Endothelial cell of umbilical vein (primary cell): ENCODE results near the gene SLC22A23. TPM values are rescaled to one million over a fixed set of nuclear protein-coding genes. Genes with fewer than 3 reads are reported as not detected.

Source experiments
- BruUV-seq: library from RNA; stranded (reverse); fragments of 400-500 nt; replicated peaks from 2 replicates; lab custom pipeline; 2021; lab: Mats Ljungman, UMichigan
- CTCF ChIA-PET: fragments of 300-600, 350-600 bp; sonication (Branson Sonifier 250); formaldehyde crosslinking; loops from one replicate; lab custom pipeline; 2021; ENCODE audit warnings: antibody characterized with exemption, inconsistent platforms; lab: Charles Lee
- POLR2A ChIA-PET: fragments of 300-600, 350-600 bp; sonication (Branson Sonifier 250); formaldehyde crosslinking; loops from one replicate; lab custom pipeline; 2021; ENCODE audit warnings: antibody characterized with exemption, inconsistent platforms; lab: Charles Lee
- DNase-seq: peaks from one replicate; pipeline ENCODE4 v3.0.0-alpha.2; 2011; ENCODE audit warnings: low read depth, low spot score
- FAIRE-seq: peaks from 2 replicates; lab custom pipeline; 2011; peaks lifted over from hg19 to GRCh38; lab: Jason Lieb, UNC
- H2AFZ ChIP-seq: 2 replicates; pipeline ENCODE4 v1.6.0; 2012; ENCODE audit warnings: low read depth, low read length, control low read depth, inconsistent platforms
- H3K27ac ChIP-seq: 2 replicates; pipeline ENCODE4 v1.5.1; 2011; ENCODE audit warnings: low read depth, mild to moderate bottlenecking, control low read depth, low read length, moderate library complexity; ENCODE audit not compliant: insufficient read depth
- H3K27me3 ChIP-seq, 2 experiments: 2 replicates each; pipeline versions ENCODE4 v1.6.0 to v1.6.1; 2011; ENCODE audit warnings: low read length in 2 of 2, mixed read lengths in 1 of 2; ENCODE audit not compliant: control insufficient read depth in 2 of 2, insufficient read depth in 2 of 2
- H3K36me3 ChIP-seq, 2 experiments: 2 replicates in 1 of 2; 3 replicates in 1 of 2; pipeline ENCODE4 v1.5.1; 2011; ENCODE audit warnings: low read length in 2 of 2, mild to moderate bottlenecking in 1 of 2, moderate library complexity in 1 of 2; ENCODE audit not compliant: control insufficient read depth in 2 of 2, insufficient read depth in 2 of 2; ENCODE audit errors: extremely low read depth in 1 of 2
- H3K4me1 ChIP-seq: 3 replicates; pipeline ENCODE4 v1.5.1; 2011; ENCODE audit warnings: mild to moderate bottlenecking, low read length; ENCODE audit not compliant: control insufficient read depth, insufficient read depth; ENCODE audit errors: extremely low read depth
- H3K4me2 ChIP-seq: 2 replicates; pipeline ENCODE4 v1.6.1; 2011; ENCODE audit warnings: low read length, control low read depth, mixed read lengths; ENCODE audit not compliant: insufficient read depth
- H3K4me3 ChIP-seq, 3 experiments: fragments of 200-600 bp in 1 of 3; sonication (generic), shearing (Covaris generic) in 1 of 3; replicated peaks in 1 of 3; 2 replicates each; pipeline ENCODE4 v1.5.1; 2011 to 2016; ENCODE audit warnings: control low read depth in 3 of 3, low read length in 3 of 3, mild to moderate bottlenecking in 2 of 3, inconsistent platforms in 1 of 3, low read depth in 1 of 3, moderate library complexity in 1 of 3; ENCODE audit not compliant: insufficient read depth in 1 of 3
- H3K79me2 ChIP-seq: 2 replicates; pipeline ENCODE4 v1.6.0; 2012; ENCODE audit warnings: low read length, inconsistent platforms; ENCODE audit not compliant: control insufficient read depth, insufficient read depth
- H3K9ac ChIP-seq: replicated peaks from 2 replicates; pipeline ENCODE3; 2011; ENCODE audit warnings: low read length, control low read depth; ENCODE audit not compliant: insufficient read depth; ENCODE audit errors: extremely low read depth
- H3K9me1 ChIP-seq: replicated peaks from 3 replicates; pipeline ENCODE4 v1.6.0; 2011; ENCODE audit warnings: mild to moderate bottlenecking, low read length; ENCODE audit not compliant: control insufficient read depth, insufficient read depth; ENCODE audit errors: extremely low read depth
- H3K9me3 ChIP-seq: replicated peaks from 2 replicates; pipeline ENCODE4 v1.5.1; 2012; ENCODE audit warnings: low read length, inconsistent platforms; ENCODE audit not compliant: control insufficient read depth, insufficient read depth
- H4K20me1 ChIP-seq: replicated peaks from 2 replicates; pipeline ENCODE3; 2011; ENCODE audit warnings: mild to moderate bottlenecking, low read length; ENCODE audit not compliant: control insufficient read depth, insufficient read depth; ENCODE audit errors: extremely low read depth
- CTCF ChIP-seq, 2 donors: IDR thresholded peaks; 1 replicate in 1 of 2; 2 replicates in 1 of 2; pipeline ENCODE4 v1.5.1; 2011; ENCODE audit warnings: low read length in 2 of 2, mild to moderate bottlenecking in 2 of 2, moderate library complexity in 2 of 2, control low read depth in 1 of 2, inconsistent platforms in 1 of 2, low read depth in 1 of 2; ENCODE audit not compliant: insufficient read depth in 1 of 2; ENCODE audit errors: extremely low read depth in 1 of 2
- EZH2 ChIP-seq: IDR thresholded peaks from 2 replicates; pipeline ENCODE4 v1.6.1; 2012; ENCODE audit warnings: borderline replicate concordance, low read depth, mild to moderate bottlenecking, moderate library complexity, low read length, inconsistent platforms; ENCODE audit not compliant: severe bottlenecking
- FOS ChIP-seq: IDR thresholded peaks from 2 replicates; pipeline ENCODE4 v1.6.1; 2011; ENCODE audit warnings: mild to moderate bottlenecking, low read length, moderate library complexity, borderline replicate concordance; ENCODE audit not compliant: insufficient read depth
- GATA2 ChIP-seq: IDR thresholded peaks from 2 replicates; pipeline ENCODE4 v1.7.0; 2011; ENCODE audit warnings: low read depth, mild to moderate bottlenecking, moderate library complexity, mixed read lengths, low read length; ENCODE audit not compliant: insufficient read length, insufficient read depth
- JUN ChIP-seq: IDR thresholded peaks from 2 replicates; pipeline ENCODE4 v1.6.1; 2011; ENCODE audit warnings: borderline replicate concordance, low read depth; ENCODE audit not compliant: insufficient read length, insufficient read depth
- MAX ChIP-seq: IDR thresholded peaks from 2 replicates; pipeline ENCODE4 v1.6.1; 2011; ENCODE audit not compliant: insufficient read depth, insufficient read length
- MYC ChIP-seq: IDR thresholded peaks from one replicate; pipeline ENCODE4 v1.6.1; 2011; ENCODE audit warnings: mild to moderate bottlenecking, low read depth, low read length
- POLR2A ChIP-seq: IDR thresholded peaks from 2 replicates; pipeline ENCODE4 v1.6.1; 2012; ENCODE audit warnings: low read depth, mild to moderate bottlenecking, control low read depth, low read length
- POLR2AphosphoS5 ChIP-seq: IDR thresholded peaks from 2 replicates; pipeline ENCODE4 v1.6.1; 2012; ENCODE audit warnings: low read depth, mild to moderate bottlenecking, control low read depth, low read length, moderate library complexity; ENCODE audit not compliant: insufficient read depth
- dilution Hi-C: fragments of 300-500 bp; cut with MboI; formaldehyde crosslinking; loops from one replicate; pipeline ENCODE4 v1.15.0; 2019; ENCODE audit warnings: low sequenced_read_pairs; ENCODE audit not compliant: extremely low pct_ligation_motif_present
- intact Hi-C: fragments of 100-400 bp; cut with micrococcal nuclease; formaldehyde crosslinking; loops from one replicate; pipeline ENCODE4 v1.10.0; 2022
- polyA plus RNA-seq, 4 experiments: library from polyadenylated mRNA; depleted of rRNA in 3 of 4; stranded (reverse) in 3 of 4; unstranded in 1 of 4; fragments of >200 nt; gene quantifications; 2 replicates each; pipeline versions ENCODE4 v1.2.1 to v1.2.3, GENCODE V29; 2011 to 2012; ENCODE audit warnings: missing spikeins in 1 of 4
- total RNA-seq: library from RNA; stranded (reverse); gene quantifications from 2 replicates; pipeline ENCODE4 v1.2.3, GENCODE V29; 2021

SLC22A23 gene
- total and polyA plus RNA-seq, 2 donors (not counting 3 experiments of a cell fraction or from before 2014, with no cell fraction given): 4.2 to 14.3 TPM

GRCh38 chr6:3310703-3311102, 146.1 kb downstream of the SLC22A23 start:
- no peak overlapping the region for H3K4me2 ChIP-seq
- H3K4me1 ChIP-seq: no peaks in the 10 kb centered on the region
- no peak overlapping the region for H2AFZ ChIP-seq
- ChIA-PET CTCF (interaction anchor here (1.4 kb wide), 1 partner anchor 12 kb away, joined by 5 read pairs; no protein-coding TSS in a partner anchor), POLR2A (no interaction called here)
- H3K4me3 ChIP-seq: no peak overlapping the region
- H3K79me2 ChIP-seq: no peaks in the 10 kb centered on the region
- H3K9me3 ChIP-seq: no peaks in the 10 kb centered on the region
- intact Hi-C loops: no loop called here
- TF ChIP-seq POLR2AphosphoS5 (no peak), POLR2A (no peak)
- dilution Hi-C loops: no loop called here
- H3K9ac ChIP-seq: no peak overlapping the region
- H3K36me3 ChIP-seq: peaks cover 0 to 1% of the 10 kb centered on the region in 2 experiments
- H3K9me1 ChIP-seq: no peaks in the 10 kb centered on the region
- H4K20me1 ChIP-seq: no peaks in the 10 kb centered on the region
- BruUV-seq: no TSS peak
- DNase-seq (no peak), FAIRE-seq (no peak)
- H3K27me3 ChIP-seq: no peaks in the 10 kb centered on the region
- no peak overlapping the region for H3K27ac ChIP-seq

GRCh38 chr6:3310051-3310448, 146.8 kb downstream of the SLC22A23 start:
- Histone ChIP-seq H3K9me1 (no peaks in the 10 kb centered on the region), H3K4me3 (no peak overlapping the region), H3K79me2 (no peaks in the 10 kb centered on the region), H3K9me3 (no peaks in the 10 kb centered on the region), H3K27ac (no peak overlapping the region), H2AFZ (no peak overlapping the region), H3K27me3 (no peaks in the 10 kb centered on the region), H3K4me1 (no peaks in the 10 kb centered on the region), H3K36me3 (peaks cover 0 to 1% of the 10 kb centered on the region in 2 experiments), H4K20me1 (no peaks in the 10 kb centered on the region), H3K9ac (no peak overlapping the region), H3K4me2 (no peak overlapping the region)
- no TSS peak for BruUV-seq
- dilution Hi-C loops (no loop called here), intact Hi-C loops (no loop called here)
- no peak for FAIRE-seq
- CTCF ChIA-PET: interaction anchor here (1.1 kb wide), 1 partner anchor 101 kb away, joined by 4 read pairs; no protein-coding TSS in a partner anchor
- DNase-seq: no peak
- TF ChIP-seq MAX (no peak), MYC (no peak), FOS (no peak), POLR2AphosphoS5 (no peak), POLR2A (no peak), CTCF (IDR thresholded peaks at IDR 0.05; ENCODE audit: extremely low read depth in 1 of 2, insufficient read depth in 1 of 2, low read depth in 1 of 2, low read length in 2 of 2) (no peak), JUN (no peak), EZH2 (no peak), GATA2 (no peak)
- POLR2A ChIA-PET: no interaction called here
